ENCODE measurements around the gene TMEM63B.

Gene TMEM63B

DNA sequence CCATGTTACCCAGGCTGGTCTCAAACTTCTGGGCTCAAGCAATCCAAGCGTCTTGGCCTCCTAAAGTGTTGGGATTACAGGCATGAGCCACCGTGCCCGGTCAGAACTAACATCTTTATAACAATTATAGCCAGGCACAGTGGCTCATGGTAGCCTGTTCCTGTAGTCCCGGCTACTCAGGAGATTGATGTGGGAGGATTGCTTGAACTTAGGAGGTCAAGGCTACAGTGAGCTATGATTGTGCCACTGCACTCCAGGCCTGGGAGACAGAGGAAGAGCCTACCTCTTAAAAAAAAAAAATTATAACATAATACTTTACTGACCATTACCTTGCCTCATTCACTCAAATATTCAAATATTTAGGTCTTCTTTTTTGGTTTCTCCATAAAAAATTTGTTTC lies 72.5 kb downstream of the TMEM63B start:
- no peak for DNase-seq

DNA sequence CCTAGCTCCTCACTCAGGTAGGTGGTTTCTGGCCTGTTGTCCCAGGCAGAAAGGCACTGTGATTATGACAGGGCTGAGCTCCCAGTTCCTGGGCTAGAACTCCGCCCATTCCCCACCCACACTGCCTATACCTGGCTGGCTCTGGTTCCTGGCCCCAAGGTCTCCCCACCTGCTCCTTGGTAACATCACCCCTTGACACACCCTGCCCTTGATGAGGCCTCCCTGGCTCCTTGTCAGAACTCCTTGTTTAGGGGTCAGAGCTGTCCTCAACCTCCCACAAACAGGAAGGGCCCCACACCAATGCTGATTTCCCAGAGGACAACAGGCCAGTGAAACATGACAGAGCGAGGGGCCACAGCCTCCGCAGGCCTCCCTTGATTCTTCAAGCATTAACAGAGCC lies 73.8 kb downstream of the TMEM63B start:
- DNase-seq = no peak

DNA sequence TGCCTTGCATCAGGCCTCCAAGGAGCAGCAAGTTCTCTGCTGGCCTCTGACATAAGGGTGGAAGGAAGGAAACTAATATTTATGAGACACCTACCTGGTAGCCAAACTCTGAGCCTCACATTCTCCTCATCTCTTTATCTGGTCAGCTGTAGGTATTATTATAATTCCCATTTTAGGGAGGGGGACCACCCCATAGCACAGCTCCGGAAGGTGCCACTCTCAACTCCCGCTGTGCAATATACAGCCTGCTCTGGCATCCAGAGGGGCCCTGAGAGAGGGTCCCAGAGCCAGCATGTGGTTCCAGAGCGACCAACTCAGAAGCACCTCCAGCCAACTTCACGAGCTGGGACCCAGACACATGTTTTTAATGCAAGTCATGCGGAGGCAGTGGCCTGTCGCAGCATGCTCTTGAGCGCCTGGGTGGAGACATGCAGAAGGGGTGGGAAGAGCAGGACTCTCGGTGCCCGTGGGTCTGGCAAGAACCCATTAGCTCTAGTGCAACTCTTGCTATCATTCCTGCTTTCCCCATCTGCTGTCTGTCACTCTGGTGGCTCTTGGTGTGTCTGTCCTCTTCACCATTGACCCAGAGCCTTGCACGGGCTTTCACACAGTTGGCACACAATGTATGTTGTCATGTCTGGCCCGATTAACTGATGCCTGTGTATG lies 74.4 kb downstream of the TMEM63B start:
- DNase-seq = no peak

DNA sequence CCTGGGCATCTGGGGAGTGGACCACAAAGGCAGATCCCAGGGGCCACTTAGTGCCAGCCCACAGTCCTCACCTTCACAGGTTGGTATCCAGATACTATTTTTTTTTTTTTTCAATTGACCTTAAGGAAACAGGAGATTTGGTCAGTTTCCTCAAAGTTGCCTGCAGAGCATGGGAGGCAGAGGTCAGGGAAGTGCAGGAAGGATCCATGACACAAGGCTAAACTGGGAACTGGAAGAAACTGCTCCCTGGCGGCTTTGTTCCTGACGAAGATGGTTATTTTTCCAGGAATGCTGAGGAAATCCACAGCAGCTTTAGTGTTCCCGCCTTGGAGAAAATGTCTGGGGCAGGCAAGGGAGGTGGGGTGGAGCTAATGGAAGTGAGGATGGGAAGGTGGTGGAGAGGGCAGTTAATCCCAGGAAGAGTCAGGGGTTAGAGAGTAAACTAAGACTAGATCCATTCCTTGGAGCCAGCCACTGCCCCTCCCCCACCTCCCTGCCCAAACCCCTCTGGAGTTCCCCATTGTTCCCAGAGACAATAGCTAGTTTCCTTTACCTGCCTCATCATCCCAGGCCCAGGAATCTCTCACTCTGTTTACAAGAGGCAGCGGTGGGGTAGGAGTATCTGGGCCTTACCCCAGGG lies 75.1 kb downstream of the TMEM63B start:
- no peak for DNase-seq

DNA sequence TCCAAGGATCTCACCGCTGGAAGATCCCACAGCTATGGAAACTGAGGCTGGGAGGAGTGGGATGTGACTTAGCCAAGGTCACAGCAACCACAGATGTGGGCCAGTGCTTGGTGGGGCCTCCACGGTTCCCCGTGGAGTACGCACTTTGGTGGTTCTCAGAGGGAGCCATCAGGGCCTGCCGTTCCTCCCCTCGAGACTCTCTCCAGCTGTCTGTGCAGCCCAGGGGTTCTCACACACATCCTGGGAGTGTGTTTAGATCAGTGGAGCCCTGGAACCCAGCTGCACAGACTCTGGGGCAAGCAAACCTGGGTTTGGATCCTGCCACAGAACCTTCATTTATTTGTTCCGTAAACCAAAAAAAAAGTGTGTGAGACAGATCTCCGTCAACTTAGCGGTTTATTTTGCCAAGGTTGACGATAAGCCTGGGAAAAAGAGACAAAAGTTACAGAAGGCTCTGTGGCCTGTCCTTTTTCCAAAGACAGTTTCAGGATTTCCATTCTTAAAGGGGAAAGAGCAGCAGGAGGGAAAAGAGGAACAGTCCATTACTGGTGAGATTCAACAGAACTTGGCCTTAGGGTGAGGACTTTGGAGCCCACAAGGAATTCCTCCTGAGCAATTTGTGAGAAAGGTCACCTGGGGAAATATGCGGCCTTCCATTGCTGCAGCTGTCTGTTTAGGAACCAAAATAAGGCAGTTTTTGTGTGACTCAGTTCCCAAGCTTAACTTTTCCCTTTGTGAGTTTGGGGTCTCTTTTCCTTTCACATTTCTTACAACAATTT lies 75.8 kb downstream of the TMEM63B start:
- DNase-seq = no peak

DNA sequence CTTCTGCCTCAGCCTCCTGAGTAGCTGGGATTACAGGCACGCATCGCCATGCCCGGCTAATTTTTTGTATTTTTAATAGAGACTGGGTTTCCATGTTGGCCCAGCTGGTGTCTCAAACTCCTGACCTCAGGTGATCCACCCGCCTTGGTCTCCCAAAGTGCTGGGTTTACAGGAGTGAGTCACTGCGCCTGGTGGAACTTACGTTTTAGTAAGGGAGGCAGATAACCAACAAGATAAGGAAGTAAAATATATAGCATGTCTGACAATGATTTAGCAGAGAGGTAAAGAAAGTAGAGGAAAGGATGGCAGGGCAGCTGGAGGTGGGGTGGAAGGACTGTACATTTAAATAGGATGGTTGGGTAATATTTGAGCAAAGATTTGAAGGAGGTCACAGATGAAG lies 76.6 kb downstream of the TMEM63B start:
- DNase-seq = no peak

Data from OCI-M1 (cell line).